22Rv1 (cell line): ENCODE results near the gene KIF26A.
"Not testable (repeated sequence)": the region's sequence is repeated elsewhere in the genome, so short reads cannot be mapped to it uniquely, and the experiment has no call there.

Experiments
- ZFX ChIP-seq: fragments of 450-650 bp; IDR thresholded peaks from 2 replicates; pipeline ENCODE4 v1.6.1; 2017; ENCODE audit warnings: antibody characterized with exemption, borderline replicate concordance
- TF ChIP-seq, protein P1 (sequence below): fragments of 450-650 bp; IDR thresholded peaks from 2 replicates; pipeline ENCODE4 v1.5.1; 2017; ENCODE audit warnings: mild to moderate bottlenecking

DNA sequence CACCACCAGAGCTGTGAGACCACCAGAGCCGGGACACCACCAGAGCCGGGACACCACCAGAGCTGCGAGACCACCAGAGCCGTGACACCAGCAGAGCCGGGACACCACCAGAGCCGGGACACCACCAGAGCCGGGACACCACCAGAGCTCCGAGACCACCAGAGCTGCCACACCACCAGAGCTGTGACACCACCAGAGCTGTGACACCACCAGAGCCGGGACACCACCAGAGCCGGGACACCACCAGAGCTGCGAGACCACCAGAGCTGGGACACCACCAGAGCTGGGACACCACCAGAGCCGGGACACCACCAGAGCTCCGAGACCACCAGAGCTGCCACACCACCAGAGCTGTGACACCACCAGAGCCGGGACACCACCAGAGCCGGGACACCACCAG is 70.7 kb downstream of the KIF26A start:
- TF ChIP-seq, protein P1, sequence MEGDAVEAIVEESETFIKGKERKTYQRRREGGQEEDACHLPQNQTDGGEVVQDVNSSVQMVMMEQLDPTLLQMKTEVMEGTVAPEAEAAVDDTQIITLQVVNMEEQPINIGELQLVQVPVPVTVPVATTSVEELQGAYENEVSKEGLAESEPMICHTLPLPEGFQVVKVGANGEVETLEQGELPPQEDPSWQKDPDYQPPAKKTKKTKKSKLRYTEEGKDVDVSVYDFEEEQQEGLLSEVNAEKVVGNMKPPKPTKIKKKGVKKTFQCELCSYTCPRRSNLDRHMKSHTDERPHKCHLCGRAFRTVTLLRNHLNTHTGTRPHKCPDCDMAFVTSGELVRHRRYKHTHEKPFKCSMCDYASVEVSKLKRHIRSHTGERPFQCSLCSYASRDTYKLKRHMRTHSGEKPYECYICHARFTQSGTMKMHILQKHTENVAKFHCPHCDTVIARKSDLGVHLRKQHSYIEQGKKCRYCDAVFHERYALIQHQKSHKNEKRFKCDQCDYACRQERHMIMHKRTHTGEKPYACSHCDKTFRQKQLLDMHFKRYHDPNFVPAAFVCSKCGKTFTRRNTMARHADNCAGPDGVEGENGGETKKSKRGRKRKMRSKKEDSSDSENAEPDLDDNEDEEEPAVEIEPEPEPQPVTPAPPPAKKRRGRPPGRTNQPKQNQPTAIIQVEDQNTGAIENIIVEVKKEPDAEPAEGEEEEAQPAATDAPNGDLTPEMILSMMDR, result not testable (repeated sequence)
- not testable (repeated sequence) for TF ChIP-seq ZFX
